GM18498 (cell line): ENCODE data around the gene SIAH3.
"Not testable (repeated sequence)": the region's sequence is repeated elsewhere in the genome, so short reads cannot be mapped to it uniquely, and the experiment has no call there.

Source experiments
- ATAC-seq: cut with Tn5 transposase; IDR thresholded peaks from one replicate; pipeline ENCODE4 v1.9.1; 2021; ENCODE audit warnings: mild to moderate bottlenecking, moderate library complexity; ENCODE audit not compliant: unreplicated experiment

Gene SIAH3

DNA sequence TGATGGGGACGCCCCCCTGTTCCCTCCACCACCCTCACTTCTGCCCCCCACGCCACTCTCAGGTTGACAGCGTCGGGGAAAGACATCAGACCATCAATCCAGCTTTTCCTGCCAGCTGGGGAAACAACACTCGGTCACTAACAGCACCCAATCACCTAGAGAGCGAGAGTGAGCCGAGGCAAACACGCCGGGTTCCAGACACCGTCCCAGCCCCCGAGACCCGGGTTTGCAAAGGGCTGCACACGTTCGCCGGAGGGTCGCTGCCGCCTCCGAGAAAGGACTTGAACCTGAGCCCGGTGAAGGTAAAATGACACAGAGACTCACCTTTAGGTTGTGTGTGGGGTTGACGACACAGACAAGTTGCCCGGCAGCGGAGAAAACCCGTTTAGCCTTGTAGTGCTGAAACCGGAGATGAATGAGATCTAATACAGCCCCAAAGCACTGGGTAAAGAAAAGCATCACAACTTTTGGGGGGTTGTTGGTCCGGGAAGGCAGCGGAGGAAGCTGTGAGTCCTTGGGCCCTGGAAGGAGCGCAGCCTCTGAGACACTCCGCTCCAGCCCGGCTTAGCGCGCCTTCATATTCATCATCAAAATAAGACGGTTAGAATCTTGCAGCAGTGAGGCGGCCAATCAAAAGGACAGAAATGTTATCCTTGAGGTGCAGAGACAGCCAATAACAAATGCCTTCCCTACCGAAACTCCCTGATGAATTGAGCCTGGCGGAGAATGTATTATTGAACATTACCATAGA lies at the start of gene SIAH3:
SIAH3 (minus strand) TSS at position 583 of the 751 bp plus-strand sequence; CDS start at position 459, 124 bp downstream.
- ATAC-seq: no peak

DNA sequence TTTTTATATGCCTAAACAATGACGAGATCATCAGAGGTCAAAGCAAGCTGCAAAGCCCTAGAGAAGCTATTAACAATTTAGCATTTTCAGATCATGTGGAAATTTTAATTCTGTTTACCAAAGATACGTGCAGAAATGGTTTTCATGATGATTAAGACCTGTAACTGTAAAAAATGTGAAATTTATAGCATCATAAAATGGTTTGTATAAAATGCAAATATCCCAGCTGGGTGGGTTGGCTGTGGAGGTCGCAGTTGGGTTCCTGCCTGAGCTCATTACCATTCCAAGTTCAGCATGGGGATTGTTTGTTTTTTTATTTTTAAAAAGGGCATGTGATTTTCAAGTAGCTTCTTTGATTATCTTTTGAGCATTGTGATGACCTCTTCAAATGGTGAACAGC lies 47.9 kb upstream of the SIAH3 start:
- ATAC-seq: no peak

GRCh38 chr13:45897562-45897961 lies 46.0 kb upstream of the SIAH3 start:
- no peak for ATAC-seq

- ATAC-seq: no peak
Observed at GRCh38 chr13:45896285-45896684, 44.7 kb upstream of the SIAH3 start.

- no peak for ATAC-seq
Observed at GRCh38 chr13:45895881-45896280, 44.3 kb upstream of the SIAH3 start.

- ATAC-seq: no peak
Observed at GRCh38 chr13:45892513-45892912, 41.0 kb upstream of the SIAH3 start.

DNA sequence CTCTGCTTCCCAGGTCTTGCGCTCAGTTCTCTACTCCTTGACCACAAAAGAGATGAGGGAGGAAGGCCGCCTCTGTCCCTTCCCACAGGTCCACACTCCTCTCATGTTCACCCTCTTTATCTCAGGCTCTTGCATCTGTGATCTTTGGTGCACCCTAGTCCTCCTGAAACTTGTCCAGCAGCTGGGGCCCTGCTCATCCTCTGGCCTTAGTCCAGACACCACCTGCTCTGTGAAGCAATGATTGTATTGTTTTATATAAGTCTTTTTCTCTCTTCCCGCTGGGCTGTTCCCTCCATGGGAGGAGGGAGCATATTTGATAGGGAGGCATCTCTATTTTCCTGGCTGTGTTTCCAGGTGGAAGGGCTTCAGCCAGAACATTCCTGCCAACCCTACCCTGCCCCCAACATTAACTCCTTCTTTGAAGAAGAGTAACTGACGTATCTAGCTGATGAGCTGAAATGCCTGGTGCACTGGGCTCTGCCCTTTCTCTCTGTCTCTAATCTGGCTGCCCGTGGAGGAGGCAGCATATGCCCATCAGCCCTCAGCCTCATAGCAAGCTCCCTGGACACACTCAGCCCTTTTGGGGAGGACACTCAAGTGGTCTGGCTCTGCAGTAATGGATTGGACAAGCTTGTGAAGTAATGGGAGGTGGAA lies 38.2 kb upstream of the SIAH3 start:
- ATAC-seq: no peak

GRCh38 chr13:45886466-45886865 lies 34.9 kb upstream of the SIAH3 start:
- no peak for ATAC-seq

DNA sequence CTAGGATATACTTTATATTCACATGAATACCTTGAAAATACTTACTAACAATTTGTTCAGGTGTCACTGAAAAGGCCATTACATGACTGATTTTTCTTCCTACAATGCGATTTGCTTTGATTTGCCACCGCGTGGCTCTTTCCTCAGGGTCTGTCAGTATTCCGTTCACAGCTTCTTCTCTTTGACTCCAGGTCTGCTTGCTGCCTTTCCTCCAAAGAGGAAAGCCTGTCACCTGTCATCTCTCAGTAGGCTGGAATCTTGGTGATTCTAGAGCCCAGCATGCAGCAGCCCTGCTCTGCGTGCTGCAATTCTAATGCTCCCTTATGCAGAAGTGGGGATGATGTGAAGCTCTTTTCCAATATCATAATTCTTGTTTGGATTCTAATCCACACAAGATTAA lies 33.6 kb upstream of the SIAH3 start:
- ATAC-seq: no peak

GRCh38 chr13:45882626-45883025 lies 31.1 kb upstream of the SIAH3 start:
- no peak for ATAC-seq

GRCh38 chr13:45881353-45881752 lies 29.8 kb upstream of the SIAH3 start:
- no peak for ATAC-seq

DNA sequence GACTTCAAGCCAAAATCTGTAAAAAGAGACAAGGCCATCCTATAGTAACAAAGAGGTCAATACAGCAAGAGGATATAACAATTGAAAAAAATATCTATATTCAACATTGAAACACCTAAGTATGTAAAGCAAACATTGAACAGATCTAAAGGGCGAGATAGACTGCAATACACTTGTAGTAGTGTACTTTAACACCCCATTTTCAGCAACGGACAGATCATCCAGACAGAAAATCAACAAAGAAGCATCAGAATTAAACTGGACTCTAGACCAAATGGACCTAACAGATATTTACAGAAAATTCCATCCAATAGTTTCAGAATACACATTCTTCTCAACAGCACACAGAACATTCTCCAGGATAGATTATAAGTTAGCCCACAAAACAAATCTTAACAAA lies 28.7 kb upstream of the SIAH3 start:
- no peak for ATAC-seq

- ATAC-seq: no peak
Observed at GRCh38 chr13:45879666-45880065, 28.1 kb upstream of the SIAH3 start.

- ATAC-seq: no peak
Observed at GRCh38 chr13:45878966-45879365, 27.4 kb upstream of the SIAH3 start.

DNA sequence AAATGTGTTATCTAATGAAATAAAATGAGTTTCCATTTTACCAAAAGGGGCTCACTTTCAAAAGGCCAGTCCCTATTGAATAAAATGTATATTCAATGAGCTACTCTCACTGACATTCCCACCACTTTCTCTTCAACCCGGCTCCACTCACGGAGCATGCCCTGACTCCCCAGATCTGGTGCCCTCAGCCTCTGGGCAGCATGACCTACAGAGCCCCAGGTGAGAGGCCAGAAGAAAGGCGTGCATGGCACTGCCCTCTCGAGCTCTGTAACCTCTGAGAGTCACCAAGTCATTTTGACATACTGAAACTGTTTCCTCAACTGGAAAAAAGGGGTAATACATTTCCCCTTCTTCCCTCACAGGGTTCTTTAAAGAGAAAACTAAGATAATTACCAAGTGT lies 25.2 kb upstream of the SIAH3 start:
- no peak for ATAC-seq

DNA sequence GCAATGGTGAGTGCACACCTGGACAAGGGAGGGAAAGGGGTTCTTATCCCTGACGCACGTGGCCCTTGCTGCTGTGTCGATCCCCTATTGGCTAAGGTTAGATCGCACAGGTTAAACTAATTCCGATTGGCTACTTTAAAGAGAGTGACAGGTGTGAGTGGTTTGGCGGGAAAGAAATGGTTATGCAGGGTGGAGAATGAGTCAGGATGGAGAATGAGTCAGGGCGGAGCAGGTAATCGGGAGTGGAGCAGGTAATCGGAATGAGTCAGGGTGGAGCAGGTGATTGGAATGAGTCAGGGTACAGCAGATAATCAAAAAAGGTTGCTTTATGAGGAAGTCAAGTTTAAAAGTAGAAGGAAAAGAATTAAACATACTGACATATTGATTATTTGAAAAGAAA lies 24.4 kb upstream of the SIAH3 start:
- ATAC-seq: no peak

GRCh38 chr13:45873491-45874325 lies 22.2 kb upstream of the SIAH3 start:
- no peak for ATAC-seq

GRCh38 chr13:45872566-45872965 lies 21.0 kb upstream of the SIAH3 start:
- no peak for ATAC-seq

GRCh38 chr13:45871201-45871600 lies 19.6 kb upstream of the SIAH3 start:
- not testable (repeated sequence) for ATAC-seq

DNA sequence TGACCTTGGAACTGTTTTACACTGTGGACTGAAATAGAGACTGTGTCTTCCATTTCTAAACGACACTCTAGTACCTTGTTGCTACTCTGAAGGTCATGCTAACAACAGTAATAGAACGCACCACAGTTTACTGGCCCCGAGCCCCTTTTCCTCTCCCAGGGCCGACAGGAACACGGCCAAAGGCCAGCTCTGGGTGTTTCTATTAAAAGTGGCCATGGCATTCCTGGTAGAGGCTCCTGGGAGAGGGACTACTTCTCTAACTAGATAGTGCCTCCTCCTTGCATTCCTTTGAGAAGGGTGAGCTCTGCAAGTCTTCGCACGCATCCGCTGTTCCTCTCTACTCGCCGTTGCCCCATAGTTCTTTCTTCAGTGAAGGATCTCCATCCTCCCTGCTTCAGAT lies 18.7 kb upstream of the SIAH3 start:
- no peak for ATAC-seq

GRCh38 chr13:45865414-45865813 lies 13.9 kb upstream of the SIAH3 start:
- no peak for ATAC-seq
